BLaER1 (cell line): ENCODE data around the gene SLAIN1.
"Not testable (repeated sequence)": the region's sequence is repeated elsewhere in the genome, so short reads cannot be mapped to it uniquely, and the experiment has no call there.

Experiments used
- H3K27ac ChIP-seq: shearing (Covaris generic); formaldehyde crosslinking; 2 replicates; pipeline ENCODE4 v1.8.1; 2022
- H3K27me3 ChIP-seq: shearing (Covaris generic); formaldehyde crosslinking; 2 replicates; pipeline ENCODE4 v1.8.1; 2022
- H3K36me3 ChIP-seq: shearing (Covaris generic); formaldehyde crosslinking; 2 replicates; pipeline ENCODE4 v1.8.1; 2022
- H3K4me1 ChIP-seq: shearing (Covaris generic); formaldehyde crosslinking; 2 replicates; pipeline ENCODE4 v1.8.1; 2022
- H3K4me2 ChIP-seq: shearing (Covaris generic); formaldehyde crosslinking; 2 replicates; pipeline ENCODE4 v1.8.1; 2022
- H3K4me3 ChIP-seq: shearing (Covaris generic); formaldehyde crosslinking; 2 replicates; pipeline ENCODE4 v1.8.1; 2022
- H3K9ac ChIP-seq: shearing (Covaris generic); formaldehyde crosslinking; 2 replicates; pipeline ENCODE4 v1.8.1; 2022
- H3K9me3 ChIP-seq: shearing (Covaris generic); formaldehyde crosslinking; 2 replicates; pipeline ENCODE4 v1.8.1; 2022
- H4K20me1 ChIP-seq: shearing (Covaris generic); formaldehyde crosslinking; 2 replicates; pipeline ENCODE4 v1.8.1; 2022
- Cebpa-rat ChIP-seq: shearing (Covaris generic); IDR thresholded peaks from 2 replicates; pipeline ENCODE4 v1.8.1; 2022

The SLAIN1 gene

GRCh38 chr13:77697217-77698103 lies at the start of gene SLAIN1:
SLAIN1 (plus strand) TSS chr13:77697687; CDS start chr13:77697914, 227 bp downstream.
- peak within 1 kb of the TSS; percentile 78 for H3K27ac ChIP-seq
- peak within 1 kb of the TSS; percentile 79 for H3K9ac ChIP-seq
- H3K4me2 ChIP-seq, result peak within 1 kb of the TSS; percentile 97
- peaks cover 9% of the 10 kb centered on the region; the same call in 1 of the 2 replicates for H3K27me3 ChIP-seq
- peaks cover 32% of the 10 kb centered on the region for H4K20me1 ChIP-seq
- H3K9me3 ChIP-seq, result no peaks in the 10 kb centered on the region
- no peak for TF ChIP-seq Cebpa-rat
- peak within 1 kb of the TSS; percentile 78 for H3K4me3 ChIP-seq
- H3K4me1 ChIP-seq, result peaks cover 33% of the 10 kb centered on the region
- peaks cover 4% of the 10 kb centered on the region; the same call in 1 of the 2 replicates for H3K36me3 ChIP-seq

DNA sequence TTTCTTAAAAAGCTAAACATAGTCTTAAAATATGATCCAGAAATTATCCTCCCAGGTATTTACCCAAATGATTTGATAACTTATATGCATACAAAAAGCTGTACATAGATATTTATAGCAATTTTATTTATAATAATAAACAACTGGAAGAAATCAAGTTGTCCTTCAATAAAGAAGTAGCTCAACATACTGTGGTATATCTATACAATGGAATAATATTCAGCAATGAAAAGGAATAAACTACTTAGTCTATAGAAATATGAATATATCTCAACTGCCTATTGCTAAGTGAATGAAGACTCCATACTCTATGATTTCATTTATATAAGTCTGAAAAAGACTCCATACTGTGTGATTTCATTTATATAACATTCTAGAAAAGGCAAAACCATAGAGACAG lies 47.1 kb upstream of the SLAIN1 start:
- no peak for TF ChIP-seq Cebpa-rat
- Histone ChIP-seq H3K4me1 (no peaks in the 10 kb centered on the region), H3K4me2 (no peak overlapping the region), H3K4me3 (no peak overlapping the region), H3K27ac (no peak overlapping the region), H3K9ac (no peak overlapping the region), H3K36me3 (no peaks in the 10 kb centered on the region), H4K20me1 (no peaks in the 10 kb centered on the region), H3K9me3 (no peaks in the 10 kb centered on the region; the same call in 1 of the 2 replicates), H3K27me3 (no peaks in the 10 kb centered on the region)

DNA sequence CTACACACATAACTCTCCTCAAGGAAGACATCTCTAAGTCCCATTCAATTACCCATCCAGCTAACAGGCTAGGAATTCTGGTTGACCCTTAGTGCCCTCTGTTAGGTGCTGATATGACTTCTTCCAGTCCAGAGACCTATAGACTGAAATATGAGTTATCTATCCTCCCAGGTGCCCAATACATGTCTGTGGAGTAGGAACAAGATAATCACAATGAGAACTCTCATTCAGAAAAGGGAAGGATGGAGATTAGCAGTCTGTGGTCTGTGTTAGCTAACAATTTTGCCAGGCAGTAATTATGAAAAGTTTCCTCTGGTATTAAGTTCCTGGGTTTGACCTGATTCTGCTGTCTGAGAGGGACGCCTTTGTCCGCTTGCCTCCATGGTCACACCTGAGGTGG lies 44.2 kb upstream of the SLAIN1 start:
- Histone ChIP-seq H3K36me3 (no peaks in the 10 kb centered on the region), H4K20me1 (no peaks in the 10 kb centered on the region), H3K4me3 (no peak overlapping the region), H3K27me3 (no peaks in the 10 kb centered on the region), H3K4me1 (no peaks in the 10 kb centered on the region), H3K9me3 (no peaks in the 10 kb centered on the region; the same call in 1 of the 2 replicates), H3K9ac (no peak overlapping the region), H3K4me2 (no peak overlapping the region), H3K27ac (no peak overlapping the region)
- no peak for TF ChIP-seq Cebpa-rat

DNA sequence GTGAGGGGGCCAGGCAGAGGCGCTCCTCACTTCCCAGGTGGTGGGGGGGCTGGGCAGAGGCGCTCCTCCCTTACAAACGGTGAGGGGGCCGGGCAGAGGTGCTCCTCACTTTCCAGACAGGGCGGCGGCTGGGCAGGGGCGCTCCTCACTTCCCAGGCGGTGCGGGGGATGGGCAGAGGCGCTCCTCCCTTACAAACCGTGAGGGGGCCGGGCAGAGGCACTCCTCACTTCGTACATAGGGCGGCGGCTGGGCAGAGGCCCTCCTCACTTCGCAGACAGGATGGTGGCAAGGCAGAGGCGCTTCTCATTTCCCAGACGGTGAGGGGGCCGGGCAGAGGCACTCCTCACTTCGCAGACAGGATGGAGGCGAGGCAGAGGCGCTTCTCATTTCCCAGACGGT lies 37.5 kb upstream of the SLAIN1 start:
- not testable (repeated sequence) for H3K9ac ChIP-seq, H3K27ac ChIP-seq, H4K20me1 ChIP-seq, H3K4me3 ChIP-seq, H3K4me2 ChIP-seq, H3K4me1 ChIP-seq, H3K27me3 ChIP-seq, H3K36me3 ChIP-seq
- peaks cover 24% of the 10 kb centered on the region for H3K9me3 ChIP-seq

GRCh38 chr13:77660841-77661250 lies 36.6 kb upstream of the SLAIN1 start:
- H3K9me3 ChIP-seq, result peaks cover 24% of the 10 kb centered on the region
- H3K4me1 ChIP-seq, result no peaks in the 10 kb centered on the region
- no peaks in the 10 kb centered on the region for H3K36me3 ChIP-seq
- no peak overlapping the region for H3K4me2 ChIP-seq
- H3K4me3 ChIP-seq, result no peak overlapping the region
- no peaks in the 10 kb centered on the region for H3K27me3 ChIP-seq
- TF ChIP-seq Cebpa-rat, result no peak
- no peak overlapping the region for H3K27ac ChIP-seq
- H4K20me1 ChIP-seq, result no peaks in the 10 kb centered on the region
- H3K9ac ChIP-seq, result no peak overlapping the region

DNA sequence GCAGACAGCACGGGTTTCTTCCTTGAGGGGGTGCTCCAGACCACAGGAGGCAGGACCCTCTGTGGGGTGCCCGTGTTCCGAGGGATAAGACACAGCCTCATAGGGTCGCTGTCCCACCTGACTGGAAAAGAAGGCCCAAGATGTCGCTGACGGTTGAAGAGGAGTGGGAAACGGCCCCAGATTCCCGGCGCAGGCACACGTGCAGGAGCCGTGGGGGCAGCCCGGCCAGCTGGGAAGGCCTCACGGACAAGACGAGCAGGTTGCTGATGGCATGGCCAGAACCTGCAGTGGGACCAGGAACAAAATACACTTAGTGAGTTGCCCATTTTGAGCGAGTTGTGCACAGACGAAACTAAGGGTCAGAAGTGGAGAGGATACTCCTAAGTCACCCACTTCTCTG lies 35.2 kb upstream of the SLAIN1 start:
- not testable (repeated sequence) for H3K9ac ChIP-seq, H3K4me1 ChIP-seq, H4K20me1 ChIP-seq, H3K27ac ChIP-seq, H3K4me2 ChIP-seq, H3K36me3 ChIP-seq, H3K27me3 ChIP-seq, H3K4me3 ChIP-seq
- H3K9me3 ChIP-seq, result peaks cover 24% of the 10 kb centered on the region

DNA sequence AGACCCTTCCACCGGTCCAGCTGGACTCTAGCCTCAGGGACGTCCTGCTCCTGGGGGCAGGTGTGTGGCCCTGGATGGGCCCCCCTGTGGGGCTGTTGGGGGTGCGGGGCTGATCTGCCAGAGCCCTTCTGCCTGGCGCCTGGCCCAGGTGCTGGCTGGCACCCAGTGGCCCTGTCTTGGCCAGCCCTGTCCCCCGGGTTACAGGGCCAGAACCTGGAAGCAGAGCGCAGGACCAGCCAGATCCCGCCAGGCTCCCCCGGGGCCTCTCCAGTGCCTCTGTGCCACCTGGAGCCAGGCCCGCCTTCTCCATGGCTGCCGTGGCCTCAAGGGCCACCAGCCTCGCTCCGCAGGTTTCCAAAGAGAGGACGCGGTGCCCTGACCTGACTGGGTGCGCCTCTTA lies 34.7 kb upstream of the SLAIN1 start:
- H3K36me3 ChIP-seq, H3K4me2 ChIP-seq, H4K20me1 ChIP-seq, H3K27ac ChIP-seq, H3K4me3 ChIP-seq, H3K4me1 ChIP-seq, H3K27me3 ChIP-seq, H3K9ac ChIP-seq: not testable (repeated sequence)
- peaks cover 24% of the 10 kb centered on the region for H3K9me3 ChIP-seq

DNA sequence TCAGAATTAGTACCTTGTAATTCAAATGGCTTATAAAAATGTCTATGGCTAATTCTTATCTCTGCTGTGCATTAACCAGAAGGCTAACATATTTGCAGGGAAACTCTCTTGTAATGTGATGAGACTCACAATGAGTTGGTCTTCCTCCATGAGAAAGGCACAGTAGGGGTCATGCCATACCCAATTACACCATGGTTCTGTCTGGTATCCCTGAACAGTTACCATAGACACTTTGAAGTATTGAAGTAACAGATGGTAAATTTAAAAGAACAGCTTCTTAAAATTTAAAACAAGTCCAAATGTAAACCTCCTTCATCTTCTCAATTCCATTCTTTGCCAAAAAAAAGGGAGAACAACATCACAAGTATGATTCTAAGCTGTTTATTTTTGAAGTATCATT lies 22.6 kb upstream of the SLAIN1 start:
- H3K4me2 ChIP-seq, result no peak overlapping the region
- no peaks in the 10 kb centered on the region for H3K27me3 ChIP-seq
- no peak overlapping the region for H3K9ac ChIP-seq
- no peaks in the 10 kb centered on the region for H3K36me3 ChIP-seq
- H3K9me3 ChIP-seq, result 0 out of 2 replicates have a peak, but pooled peaks cover 5% of the 10 kb centered on the region
- H3K27ac ChIP-seq, result no peak overlapping the region
- H4K20me1 ChIP-seq, result no peaks in the 10 kb centered on the region
- no peak overlapping the region for H3K4me3 ChIP-seq
- no peaks in the 10 kb centered on the region for H3K4me1 ChIP-seq
- TF ChIP-seq Cebpa-rat, result no peak

GRCh38 chr13:77678691-77679235 lies 18.7 kb upstream of the SLAIN1 start:
- Histone ChIP-seq H3K4me2 (no peak overlapping the region), H3K27ac (no peak overlapping the region), H3K27me3 (no peaks in the 10 kb centered on the region), H4K20me1 (no peaks in the 10 kb centered on the region), H3K9me3 (0 out of 2 replicates have a peak, but pooled peaks cover 5% of the 10 kb centered on the region), H3K9ac (no peak overlapping the region), H3K36me3 (no peaks in the 10 kb centered on the region), H3K4me1 (no peaks in the 10 kb centered on the region), H3K4me3 (no peak overlapping the region)
- no peak for TF ChIP-seq Cebpa-rat

- Histone ChIP-seq H3K36me3 (no peaks in the 10 kb centered on the region), H3K27me3 (no peaks in the 10 kb centered on the region), H3K9me3 (peaks cover 6% of the 10 kb centered on the region), H3K4me3 (no peak overlapping the region), H3K9ac (no peak overlapping the region), H3K4me1 (no peaks in the 10 kb centered on the region), H4K20me1 (no peaks in the 10 kb centered on the region), H3K4me2 (no peak overlapping the region), H3K27ac (no peak overlapping the region)
- TF ChIP-seq Cebpa-rat, result no peak
Observed at GRCh38 chr13:77687799-77688198, 9.7 kb upstream of the SLAIN1 start.
